ENCODE measurements around the gene LGALS12.
"Not testable (repeated sequence)": the region's sequence is repeated elsewhere in the genome, so short reads cannot be mapped to it uniquely, and the experiment has no call there.

GRCh38 chr11:63528729-63529278 lies 22.9 kb downstream of the LGALS12 start:
- TF ChIP-seq, protein P1, sequence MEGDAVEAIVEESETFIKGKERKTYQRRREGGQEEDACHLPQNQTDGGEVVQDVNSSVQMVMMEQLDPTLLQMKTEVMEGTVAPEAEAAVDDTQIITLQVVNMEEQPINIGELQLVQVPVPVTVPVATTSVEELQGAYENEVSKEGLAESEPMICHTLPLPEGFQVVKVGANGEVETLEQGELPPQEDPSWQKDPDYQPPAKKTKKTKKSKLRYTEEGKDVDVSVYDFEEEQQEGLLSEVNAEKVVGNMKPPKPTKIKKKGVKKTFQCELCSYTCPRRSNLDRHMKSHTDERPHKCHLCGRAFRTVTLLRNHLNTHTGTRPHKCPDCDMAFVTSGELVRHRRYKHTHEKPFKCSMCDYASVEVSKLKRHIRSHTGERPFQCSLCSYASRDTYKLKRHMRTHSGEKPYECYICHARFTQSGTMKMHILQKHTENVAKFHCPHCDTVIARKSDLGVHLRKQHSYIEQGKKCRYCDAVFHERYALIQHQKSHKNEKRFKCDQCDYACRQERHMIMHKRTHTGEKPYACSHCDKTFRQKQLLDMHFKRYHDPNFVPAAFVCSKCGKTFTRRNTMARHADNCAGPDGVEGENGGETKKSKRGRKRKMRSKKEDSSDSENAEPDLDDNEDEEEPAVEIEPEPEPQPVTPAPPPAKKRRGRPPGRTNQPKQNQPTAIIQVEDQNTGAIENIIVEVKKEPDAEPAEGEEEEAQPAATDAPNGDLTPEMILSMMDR (IDR thresholded peaks at IDR 0.05; ENCODE audit: insufficient read depth, low read length, poor library complexity, severe bottlenecking), result not testable (repeated sequence)
- TF ChIP-seq EZH2phosphoT487 (conservative IDR thresholded peaks at IDR 0.05; ENCODE audit: low read length), result not testable (repeated sequence)

All from SU-DHL-6 (cell line).